WERI-Rb-1 (cell line): ENCODE results near the gene STUM.

Source experiments
- DNase-seq: peaks from one replicate; pipeline ENCODE4 v3.0.0-alpha.2; 2020
- H3K27ac ChIP-seq: fragments of 250-450 bp; sonication (Bioruptor Pico); 2 replicates; pipeline ENCODE4 v1.5.1; 2020; ENCODE audit warnings: mild to moderate bottlenecking, moderate library complexity
- H3K27me3 ChIP-seq: fragments of 250-450 bp; sonication (Bioruptor Pico); 2 replicates; pipeline ENCODE4 v1.5.1; 2021; ENCODE audit warnings: mild to moderate bottlenecking, low read depth, moderate library complexity; ENCODE audit not compliant: insufficient read depth, severe bottlenecking
- H3K36me3 ChIP-seq: fragments of 250-450 bp; sonication (Bioruptor Pico); 2 replicates; pipeline ENCODE4 v1.5.1; 2020; ENCODE audit warnings: mild to moderate bottlenecking, moderate library complexity
- H3K4me3 ChIP-seq: 2 replicates; pipeline ENCODE4 v1.5.1; 2011; ENCODE audit warnings: low read depth, mild to moderate bottlenecking, control low read depth, low read length
- H3K9me3 ChIP-seq: fragments of 250-450 bp; sonication (Bioruptor Pico); 2 replicates; pipeline ENCODE4 v1.5.1; 2021; ENCODE audit warnings: mild to moderate bottlenecking, moderate library complexity; ENCODE audit not compliant: severe bottlenecking
- CTCF ChIP-seq: IDR thresholded peaks from 2 replicates; pipeline ENCODE4 v1.5.1; 2011; ENCODE audit warnings: low read depth, mild to moderate bottlenecking, control low read depth, inconsistent platforms, low read length

STUM gene

GRCh38 chr1:226582966-226583365 lies 34.4 kb downstream of the STUM start:
- Histone ChIP-seq H3K4me3 (no peak overlapping the region), H3K36me3 (no peaks in the 10 kb centered on the region), H3K27me3 (no peaks in the 10 kb centered on the region), H3K27ac (no peak overlapping the region), H3K9me3 (no peaks in the 10 kb centered on the region)
- no peak for TF ChIP-seq CTCF
- no peak for DNase-seq

DNA sequence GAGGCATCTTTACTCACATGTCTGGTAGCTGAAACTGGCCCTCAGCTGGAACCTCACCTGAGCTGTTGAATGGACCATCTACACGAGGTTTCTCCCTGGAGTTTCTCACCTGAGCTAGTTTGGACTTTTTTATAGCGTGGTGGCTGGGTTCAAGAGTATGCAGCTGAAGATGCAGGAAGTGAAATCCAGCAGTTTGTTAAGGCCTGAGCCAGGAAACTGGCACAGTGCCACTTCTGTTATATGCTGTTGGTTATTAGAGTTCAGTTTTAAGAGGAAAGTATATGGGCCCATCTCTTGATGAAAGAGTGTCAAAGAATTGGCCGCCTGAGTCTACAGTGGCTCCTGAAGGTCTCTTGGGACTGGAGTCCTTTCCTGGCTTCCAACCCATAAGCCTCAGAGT lies 35.6 kb downstream of the STUM start:
- H3K9me3 ChIP-seq, result no peaks in the 10 kb centered on the region
- no peaks in the 10 kb centered on the region for H3K27me3 ChIP-seq
- no peaks in the 10 kb centered on the region for H3K36me3 ChIP-seq
- H3K4me3 ChIP-seq, result no peak overlapping the region
- DNase-seq, result no peak
- no peak for TF ChIP-seq CTCF
- no peak overlapping the region for H3K27ac ChIP-seq

DNA sequence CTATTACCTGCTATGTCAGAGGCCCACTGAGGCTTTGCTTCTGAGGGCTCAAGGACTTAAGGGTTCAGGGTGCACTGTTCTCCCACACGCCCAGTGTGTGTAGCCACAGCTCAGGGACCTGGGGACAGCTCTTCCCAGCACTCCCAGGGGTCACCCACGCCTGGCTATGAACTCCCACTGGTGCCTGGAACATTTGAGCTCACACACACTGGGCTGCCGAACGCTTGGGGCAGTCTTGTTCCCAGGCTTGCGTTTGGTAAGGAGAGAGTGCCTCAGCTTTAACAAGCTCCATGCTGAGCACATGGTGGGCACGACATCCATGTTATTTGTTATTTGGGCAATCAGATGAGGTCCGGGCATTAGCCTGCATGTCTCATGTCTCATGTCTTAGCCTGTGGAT lies 37.6 kb downstream of the STUM start:
- no peak for DNase-seq
- Histone ChIP-seq H3K27me3 (no peaks in the 10 kb centered on the region), H3K4me3 (no peak overlapping the region), H3K9me3 (no peaks in the 10 kb centered on the region), H3K27ac (no peak overlapping the region), H3K36me3 (no peaks in the 10 kb centered on the region)
- TF ChIP-seq CTCF, result no peak

- no peaks in the 10 kb centered on the region for H3K27me3 ChIP-seq
- no peaks in the 10 kb centered on the region for H3K9me3 ChIP-seq
- no peaks in the 10 kb centered on the region for H3K36me3 ChIP-seq
- no peak overlapping the region for H3K4me3 ChIP-seq
- DNase-seq, result no peak
- TF ChIP-seq CTCF, result no peak
- H3K27ac ChIP-seq, result no peak overlapping the region
These were observed 38.3 kb downstream of the STUM start for GRCh38 chr1:226586650-226587422.

GRCh38 chr1:226588484-226588883 lies 39.9 kb downstream of the STUM start:
- no peak for TF ChIP-seq CTCF
- DNase-seq, result no peak
- Histone ChIP-seq H3K27ac (no peak overlapping the region), H3K9me3 (no peaks in the 10 kb centered on the region), H3K36me3 (no peaks in the 10 kb centered on the region), H3K27me3 (no peaks in the 10 kb centered on the region), H3K4me3 (no peak overlapping the region)

DNA sequence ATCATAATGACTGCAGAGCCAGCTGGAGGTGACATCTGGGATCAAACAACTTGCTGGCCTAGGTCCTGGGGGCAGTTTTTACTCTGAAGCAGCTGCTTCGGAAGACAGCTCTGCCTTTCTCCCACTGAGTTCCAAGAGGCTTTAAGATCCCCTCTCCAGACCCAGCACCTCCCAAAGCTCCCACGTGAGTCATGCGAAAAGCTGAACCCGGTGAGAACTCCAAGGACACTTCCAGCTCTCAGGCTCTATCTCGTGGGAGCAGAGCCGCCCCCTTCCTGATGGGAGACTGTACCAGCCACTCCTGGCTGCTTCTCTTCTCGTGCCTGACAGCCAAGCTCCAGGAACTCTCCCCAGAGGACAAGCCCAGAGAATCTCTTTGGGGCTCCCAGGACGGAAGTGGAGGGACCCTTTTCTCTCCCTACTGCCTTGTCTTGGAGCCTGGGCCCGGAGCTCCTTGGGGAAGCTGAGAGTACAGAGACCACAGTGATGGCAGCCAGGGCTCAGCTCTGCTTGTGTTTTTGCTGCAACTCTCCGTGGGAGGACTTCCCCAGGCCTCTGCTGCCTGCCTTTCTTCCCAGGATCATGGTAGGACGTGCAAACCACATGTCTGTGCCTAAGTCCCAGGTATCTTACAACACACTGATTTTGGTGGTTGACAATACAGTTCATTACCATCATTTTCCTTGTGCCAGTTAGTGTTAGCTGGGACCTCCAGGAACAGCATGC lies 40.6 kb downstream of the STUM start:
- H3K9me3 ChIP-seq, result no peaks in the 10 kb centered on the region
- H3K4me3 ChIP-seq, result no peak overlapping the region
- H3K27ac ChIP-seq, result no peak overlapping the region
- no peak for DNase-seq
- no peak for TF ChIP-seq CTCF
- no peaks in the 10 kb centered on the region for H3K27me3 ChIP-seq
- H3K36me3 ChIP-seq, result no peaks in the 10 kb centered on the region
